LNCaP clone FGC (cell line): ENCODE data around the gene C11orf24.
"Not testable (repeated sequence)": the region's sequence is repeated elsewhere in the genome, so short reads cannot be mapped to it uniquely, and the experiment has no call there.

Experiments used
- DNase-seq: peaks from one replicate; pipeline ENCODE4 v3.0.0-alpha.2; 2011; ENCODE audit warnings: low read depth
- H3K4me3 ChIP-seq: 2 replicates; pipeline ENCODE4 v1.5.1; 2011; ENCODE audit warnings: mild to moderate bottlenecking, low read depth, low read length, control low read depth
- CTCF ChIP-seq: IDR thresholded peaks from 2 replicates; pipeline ENCODE4 v1.5.1; 2012; ENCODE audit warnings: mild to moderate bottlenecking; ENCODE audit not compliant: control insufficient read depth, insufficient read depth; ENCODE audit errors: extremely low read depth

C11orf24 gene

GRCh38 chr11:68258363-68258765 lies 13.4 kb downstream of the C11orf24 start:
- DNase-seq, result no peak
- no peak for TF ChIP-seq CTCF
- H3K4me3 ChIP-seq, result no peak overlapping the region

- no peak overlapping the region for H3K4me3 ChIP-seq
- DNase-seq, result peak; percentile 64
- TF ChIP-seq CTCF, result peak; percentile 86
Observed at GRCh38 chr11:68257477-68258362, 14.1 kb downstream of the C11orf24 start.

DNA sequence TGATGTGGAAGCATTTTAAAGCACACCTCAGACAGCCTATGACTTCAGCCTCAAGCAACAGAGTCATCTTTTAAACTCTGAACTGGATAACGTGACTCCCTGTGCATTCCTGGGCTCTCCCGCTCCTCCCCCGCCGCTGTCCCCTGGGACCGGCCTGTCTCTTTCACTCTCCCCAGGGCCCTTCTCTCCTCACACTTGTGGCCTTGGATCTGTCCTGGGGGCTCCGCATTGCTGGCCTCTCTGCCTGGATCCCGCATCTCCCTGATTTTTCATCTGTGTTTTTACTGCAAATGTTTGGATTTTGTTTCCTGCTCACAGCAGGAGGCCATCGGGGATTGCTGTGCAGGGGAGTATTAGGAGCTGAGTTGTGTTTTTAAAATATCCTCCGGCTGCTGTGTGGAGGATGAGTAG lies 15.4 kb downstream of the C11orf24 start:
- no peak for DNase-seq
- TF ChIP-seq CTCF, result no peak
- no peak overlapping the region for H3K4me3 ChIP-seq

- H3K4me3 ChIP-seq, result no peak overlapping the region
- DNase-seq, result no peak
- TF ChIP-seq CTCF, result no peak
Observed at GRCh38 chr11:68255526-68255925, 16.2 kb downstream of the C11orf24 start.

DNA sequence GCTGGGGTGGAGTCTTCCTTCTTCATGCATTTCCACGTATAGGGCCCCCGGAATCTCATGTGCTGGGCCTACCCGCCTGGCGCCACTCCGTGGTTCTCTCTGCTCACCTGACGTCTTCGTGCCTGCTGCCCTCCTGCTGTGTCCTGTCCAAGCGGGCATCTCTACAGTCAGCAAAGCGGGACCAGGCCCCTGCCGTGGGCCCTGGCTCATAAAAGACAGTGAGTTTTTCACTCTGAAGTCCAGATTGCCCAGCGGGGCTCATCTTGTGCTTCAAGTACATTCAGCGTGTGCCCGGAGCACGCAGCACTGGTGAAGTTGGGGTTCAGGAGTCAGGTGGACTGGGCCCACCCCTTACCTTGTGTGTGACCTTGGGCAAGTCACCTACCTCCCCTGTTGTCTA lies 17.4 kb downstream of the C11orf24 start:
- no peak overlapping the region for H3K4me3 ChIP-seq
- TF ChIP-seq CTCF, result no peak
- no peak for DNase-seq

DNA sequence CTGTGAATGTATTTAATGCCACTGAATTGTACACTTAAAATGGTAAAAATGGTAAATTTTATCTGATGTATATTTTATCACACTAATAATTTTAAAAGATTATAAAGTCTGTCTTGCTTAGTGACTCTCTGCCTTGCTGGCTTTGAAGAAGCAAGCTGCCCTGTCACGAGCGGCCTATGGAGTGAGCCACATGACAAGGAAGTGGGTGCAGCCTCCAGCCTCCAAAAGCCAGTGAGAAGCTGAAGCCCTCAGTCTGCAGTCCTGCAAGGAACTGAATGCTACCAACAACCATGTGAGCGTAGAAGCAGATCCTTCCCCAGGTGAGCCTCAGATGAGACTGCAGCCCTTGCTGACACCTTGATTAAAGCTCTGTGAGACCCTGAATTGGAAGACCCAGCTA lies 20.0 kb downstream of the C11orf24 start:
- no peak for TF ChIP-seq CTCF
- DNase-seq, result no peak
- H3K4me3 ChIP-seq, result no peak overlapping the region

GRCh38 chr11:68244912-68245311 lies 26.9 kb downstream of the C11orf24 start:
- DNase-seq, H3K4me3 ChIP-seq: not testable (repeated sequence)

GRCh38 chr11:68243847-68244246 lies 27.9 kb downstream of the C11orf24 start:
- not testable (repeated sequence) for DNase-seq

More at GRCh38 chr11:68243847-68244246, 27.9 kb downstream of the C11orf24 start:
- not testable (repeated sequence) for H3K4me3 ChIP-seq
